OCI-LY3 (cell line): ENCODE results near the gene DNM3.
"Not testable (repeated sequence)": the region's sequence is repeated elsewhere in the genome, so short reads cannot be mapped to it uniquely, and the experiment has no call there.

Source experiments
- EZH2phosphoT487 ChIP-seq: fragments of 200-600 bp; shearing (Covaris generic); IDR thresholded peaks from 2 replicates; pipeline ENCODE4 v1.6.1; 2018; ENCODE audit warnings: antibody characterized with exemption, mixed run types, low read depth
- TF ChIP-seq, protein P1 (sequence below): fragments of 200-600, 300-600 bp; sonication (generic); IDR thresholded peaks from 2 replicates; pipeline ENCODE4 v1.5.1; 2014; ENCODE audit warnings: antibody characterized with exemption, low read length, low read depth

DNA sequence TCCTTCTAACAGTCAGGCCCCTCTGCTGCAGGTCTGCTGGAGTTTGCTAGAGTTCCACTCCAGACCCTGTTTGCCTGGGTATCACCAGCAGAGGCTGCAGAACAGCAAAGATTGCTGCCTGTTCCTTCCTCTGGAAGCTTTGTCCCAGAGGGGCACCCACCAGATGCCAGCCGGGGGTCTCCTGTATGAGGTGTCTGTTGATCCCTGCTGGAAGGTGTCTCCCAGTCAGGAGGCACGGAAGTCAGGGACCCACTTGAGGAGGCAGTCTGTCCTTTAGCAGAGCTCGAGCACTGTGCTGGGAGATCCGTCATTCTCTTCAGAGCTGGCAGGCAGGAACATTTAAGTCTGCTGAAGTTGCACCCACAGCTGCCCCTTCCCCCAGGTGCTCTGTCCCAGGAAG is 238.6 kb downstream of the DNM3 start:
- TF ChIP-seq, protein P1, sequence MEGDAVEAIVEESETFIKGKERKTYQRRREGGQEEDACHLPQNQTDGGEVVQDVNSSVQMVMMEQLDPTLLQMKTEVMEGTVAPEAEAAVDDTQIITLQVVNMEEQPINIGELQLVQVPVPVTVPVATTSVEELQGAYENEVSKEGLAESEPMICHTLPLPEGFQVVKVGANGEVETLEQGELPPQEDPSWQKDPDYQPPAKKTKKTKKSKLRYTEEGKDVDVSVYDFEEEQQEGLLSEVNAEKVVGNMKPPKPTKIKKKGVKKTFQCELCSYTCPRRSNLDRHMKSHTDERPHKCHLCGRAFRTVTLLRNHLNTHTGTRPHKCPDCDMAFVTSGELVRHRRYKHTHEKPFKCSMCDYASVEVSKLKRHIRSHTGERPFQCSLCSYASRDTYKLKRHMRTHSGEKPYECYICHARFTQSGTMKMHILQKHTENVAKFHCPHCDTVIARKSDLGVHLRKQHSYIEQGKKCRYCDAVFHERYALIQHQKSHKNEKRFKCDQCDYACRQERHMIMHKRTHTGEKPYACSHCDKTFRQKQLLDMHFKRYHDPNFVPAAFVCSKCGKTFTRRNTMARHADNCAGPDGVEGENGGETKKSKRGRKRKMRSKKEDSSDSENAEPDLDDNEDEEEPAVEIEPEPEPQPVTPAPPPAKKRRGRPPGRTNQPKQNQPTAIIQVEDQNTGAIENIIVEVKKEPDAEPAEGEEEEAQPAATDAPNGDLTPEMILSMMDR: not testable (repeated sequence)
- not testable (repeated sequence) for TF ChIP-seq EZH2phosphoT487
